ENCODE data around the gene PDE6D. TPM values are rescaled to one million over a fixed set of nuclear protein-coding genes. Genes with fewer than 3 reads are reported as not detected.

PDE6D gene
- total and polyA plus RNA-seq, 2 of the 13 experiments (the other 11 are each of a cell fraction or from before 2014, with no cell fraction given) = 14.1 to 23.2 TPM

- peak; percentile 89 for TF ChIP-seq ZBTB34 (CRISPR knock-in tag; IDR thresholded peaks at IDR 0.05)
- TF ChIP-seq ZNF362 (CRISPR knock-in tag; IDR thresholded peaks at IDR 0.05; ENCODE audit: borderline replicate concordance) = peak; percentile 77; the same call in 1 of the 2 replicates
- TF ChIP-seq ZNF431 (CRISPR knock-in tag; IDR thresholded peaks at IDR 0.05; ENCODE audit: borderline replicate concordance, low read depth) = peak; percentile 78; the same call in 1 of the 2 replicates
- TF ChIP-seq MXI1 (IDR thresholded peaks at IDR 0.05; ENCODE audit: borderline replicate concordance, low read depth, low read length) = peak; percentile 75; the same call in 2 of the 3 replicates
- peak; percentile 79 for TF ChIP-seq TFE3 (CRISPR knock-in tag; IDR thresholded peaks at IDR 0.05)
- peak; percentile 62; the same call in 1 of the 2 replicates for TF ChIP-seq LBX2 (CRISPR knock-in tag; IDR thresholded peaks at IDR 0.05; ENCODE audit: borderline replicate concordance)
- no peak for TF ChIP-seq HMGA1 (CRISPR knock-in tag; conservative IDR thresholded peaks at IDR 0.05)
- TF ChIP-seq ZNF468 (CRISPR knock-in tag; IDR thresholded peaks at IDR 0.05) = 0 out of 2 replicates have a peak, but pooled peaks have one; percentile 60
- TF ChIP-seq JUND (CRISPR knock-in tag; IDR thresholded peaks at IDR 0.05) = peak; percentile 77
- TF ChIP-seq ZNF83 (CRISPR knock-in tag; IDR thresholded peaks at IDR 0.05; ENCODE audit: borderline replicate concordance) = peak; percentile 82
- peak; percentile 97 for TF ChIP-seq ZNF331 (CRISPR knock-in tag; IDR thresholded peaks at IDR 0.05)
- TF ChIP-seq ARID4A (CRISPR knock-in tag; IDR thresholded peaks at IDR 0.05; ENCODE audit: borderline replicate concordance) = peak; percentile 99
- peak; percentile 86; the same call in 1 of the 2 replicates for TF ChIP-seq CHCHD3 (CRISPR knock-in tag; IDR thresholded peaks at IDR 0.05)
- TF ChIP-seq ZNF546 (CRISPR knock-in tag; conservative IDR thresholded peaks at IDR 0.05) = peak; percentile 92
- no peak for TF ChIP-seq CHD4 (IDR thresholded peaks at IDR 0.05; ENCODE audit: borderline replicate concordance, low read length)
- TF ChIP-seq ZNF121 (CRISPR knock-in tag; IDR thresholded peaks at IDR 0.05) = peak; percentile 58
- peak; percentile 99 for TF ChIP-seq CBX5 (CRISPR knock-in tag; IDR thresholded peaks at IDR 0.05; ENCODE audit: borderline replicate concordance)
- TF ChIP-seq ZNF816 (CRISPR knock-in tag; IDR thresholded peaks at IDR 0.05; ENCODE audit: borderline replicate concordance) = peak; percentile 93; the same call in 1 of the 2 replicates
- TF ChIP-seq SP4 (CRISPR knock-in tag; IDR thresholded peaks at IDR 0.05) = peak; percentile 95
- peak; percentile 90 for TF ChIP-seq MIER2 (CRISPR knock-in tag; IDR thresholded peaks at IDR 0.05)
These were observed 5.3 kb upstream of the PDE6D start, which contains the start of gene COPS7B (continued) for GRCh38 chr2:231786177-231786916.
